Nephron progenitor cell (in vitro differentiated cells): ENCODE results near the gene ZNF133.

ENCODE experiments used
- DNase-seq: peaks from one replicate; pipeline ENCODE4 v3.0.0; 2021
- H3K27ac Mint-ChIP-seq: 2 replicates; pipeline ENCODE4 v1.8.0; 2021; ENCODE audit warnings: mild to moderate bottlenecking, moderate library complexity, mixed read lengths
- H3K27me3 Mint-ChIP-seq: 2 replicates; pipeline ENCODE4 v1.8.0; 2021; ENCODE audit warnings: mild to moderate bottlenecking, low read depth, mixed read lengths; ENCODE audit not compliant: poor library complexity
- H3K36me3 Mint-ChIP-seq: 2 replicates; pipeline ENCODE4 v1.8.0; 2021; ENCODE audit warnings: low read depth, mixed read lengths
- H3K4me1 Mint-ChIP-seq: 2 replicates; pipeline ENCODE4 v1.8.0; 2021; ENCODE audit warnings: mixed read lengths
- H3K4me3 Mint-ChIP-seq: 2 replicates; pipeline ENCODE4 v1.8.0; 2021; ENCODE audit warnings: mild to moderate bottlenecking, moderate library complexity, mixed read lengths
- H3K9me3 Mint-ChIP-seq: 2 replicates; pipeline ENCODE4 v1.8.0; 2021; ENCODE audit warnings: mild to moderate bottlenecking, moderate library complexity, mixed read lengths
- CTCF ChIP-seq: fragments of 200-600 bp; sonication (generic); IDR thresholded peaks from 2 replicates; pipeline ENCODE4 v1.5.0; 2021; ENCODE audit warnings: antibody characterized with exemption

ZNF133 gene

GRCh38 chr20:18360635-18361034, 72.3 kb downstream of the ZNF133 start:
- H3K36me3 Mint-ChIP-seq: no peaks in the 10 kb centered on the region
- peaks cover 5% of the 10 kb centered on the region for H3K27me3 Mint-ChIP-seq
- peaks cover 6% of the 10 kb centered on the region for H3K4me1 Mint-ChIP-seq
- TF ChIP-seq CTCF: no peak
- no peak overlapping the region for H3K4me3 Mint-ChIP-seq
- peaks cover 5% of the 10 kb centered on the region for H3K9me3 Mint-ChIP-seq
- no peak for DNase-seq
- H3K27ac Mint-ChIP-seq: no peak overlapping the region

- DNase-seq: no peak
- no peak overlapping the region for H3K4me3 Mint-ChIP-seq
- no peak overlapping the region for H3K27ac Mint-ChIP-seq
- H3K27me3 Mint-ChIP-seq: peaks cover 5% of the 10 kb centered on the region
- peaks cover 7% of the 10 kb centered on the region for H3K9me3 Mint-ChIP-seq
- H3K4me1 Mint-ChIP-seq: peaks cover 6% of the 10 kb centered on the region
- no peak for TF ChIP-seq CTCF
- no peaks in the 10 kb centered on the region for H3K36me3 Mint-ChIP-seq
These were observed 73.4 kb downstream of the ZNF133 start for GRCh38 chr20:18361678-18362077.

- H3K27me3 Mint-ChIP-seq: peaks cover 5% of the 10 kb centered on the region
- TF ChIP-seq CTCF: no peak
- H3K36me3 Mint-ChIP-seq: no peaks in the 10 kb centered on the region
- DNase-seq: no peak
- H3K9me3 Mint-ChIP-seq: peaks cover 9% of the 10 kb centered on the region
- H3K4me3 Mint-ChIP-seq: no peak overlapping the region
- H3K4me1 Mint-ChIP-seq: peaks cover 6% of the 10 kb centered on the region
- H3K27ac Mint-ChIP-seq: no peak overlapping the region
These were observed 74.6 kb downstream of the ZNF133 start for GRCh38 chr20:18362916-18363315.

DNA sequence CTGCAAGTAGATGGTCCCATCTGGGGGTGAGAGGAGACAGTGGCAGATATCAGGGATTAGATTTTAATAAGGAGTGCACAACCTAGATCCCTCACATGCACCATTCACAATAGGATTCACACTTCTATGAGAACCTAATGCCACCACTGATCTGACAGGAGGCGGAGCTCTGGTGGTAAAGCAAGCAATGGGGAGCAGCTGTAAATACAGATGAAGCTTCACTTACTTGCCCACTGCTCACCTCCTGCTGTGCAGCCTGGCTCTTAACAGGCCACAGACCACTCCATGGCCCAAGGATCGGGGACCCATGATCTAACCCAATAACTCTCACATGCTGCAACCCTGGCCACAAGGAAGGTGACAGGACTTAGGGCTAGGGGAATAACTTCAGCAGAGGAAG, 75.4 kb downstream of the ZNF133 start:
- H3K36me3 Mint-ChIP-seq: no peaks in the 10 kb centered on the region
- H3K27ac Mint-ChIP-seq: no peak overlapping the region
- no peak overlapping the region for H3K4me3 Mint-ChIP-seq
- peaks cover 9% of the 10 kb centered on the region for H3K9me3 Mint-ChIP-seq
- TF ChIP-seq CTCF: no peak
- no peak for DNase-seq
- peaks cover 5% of the 10 kb centered on the region for H3K27me3 Mint-ChIP-seq
- peaks cover 6% of the 10 kb centered on the region for H3K4me1 Mint-ChIP-seq

GRCh38 chr20:18364768-18365167, 76.4 kb downstream of the ZNF133 start:
- no peak for TF ChIP-seq CTCF
- H3K27me3 Mint-ChIP-seq: peaks cover 5% of the 10 kb centered on the region

More at GRCh38 chr20:18364768-18365167, 76.4 kb downstream of the ZNF133 start:
- no peak for DNase-seq
- Mint-ChIP-seq H3K9me3 (peaks cover 9% of the 10 kb centered on the region), H3K4me3 (no peak overlapping the region), H3K4me1 (peaks cover 6% of the 10 kb centered on the region), H3K36me3 (no peaks in the 10 kb centered on the region), H3K27ac (no peak overlapping the region)
